Measurements from ENCODE around the gene TLR4. TPM values are rescaled to one million over a fixed set of nuclear protein-coding genes. Genes with fewer than 3 reads are reported as not detected.

TLR4 gene
- total RNA-seq, result 0.23 and 0.30 TPM in 2 replicates

DNA sequence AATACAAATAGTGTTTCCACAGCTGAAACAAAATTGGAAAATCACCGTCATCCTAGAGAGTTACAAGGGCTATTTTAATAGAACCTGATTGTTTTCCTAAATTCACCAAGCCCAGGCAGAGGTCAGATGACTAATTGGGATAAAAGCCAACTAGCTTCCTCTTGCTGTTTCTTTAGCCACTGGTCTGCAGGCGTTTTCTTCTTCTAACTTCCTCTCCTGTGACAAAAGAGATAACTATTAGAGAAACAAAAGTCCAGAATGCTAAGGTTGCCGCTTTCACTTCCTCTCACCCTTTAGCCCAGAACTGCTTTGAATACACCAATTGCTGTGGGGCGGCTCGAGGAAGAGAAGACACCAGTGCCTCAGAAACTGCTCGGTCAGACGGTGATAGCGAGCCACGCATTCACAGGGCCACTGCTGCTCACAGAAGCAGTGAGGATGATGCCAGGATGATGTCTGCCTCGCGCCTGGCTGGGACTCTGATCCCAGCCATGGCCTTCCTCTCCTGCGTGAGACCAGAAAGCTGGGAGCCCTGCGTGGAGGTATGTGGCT lies at the start of gene TLR4:
Gene TLR4, plus strand, starts transcription at position 380 of the 552 bp plus-strand sequence. Its CDS starts 70 bp downstream, at position 450.

Measured in smooth muscle cell of the umbilical artery (primary cell).